Measurements from ENCODE around the gene EFR3B.
"Not testable (repeated sequence)": the region's sequence is repeated elsewhere in the genome, so short reads cannot be mapped to it uniquely, and the experiment has no call there.

EFR3B gene

DNA sequence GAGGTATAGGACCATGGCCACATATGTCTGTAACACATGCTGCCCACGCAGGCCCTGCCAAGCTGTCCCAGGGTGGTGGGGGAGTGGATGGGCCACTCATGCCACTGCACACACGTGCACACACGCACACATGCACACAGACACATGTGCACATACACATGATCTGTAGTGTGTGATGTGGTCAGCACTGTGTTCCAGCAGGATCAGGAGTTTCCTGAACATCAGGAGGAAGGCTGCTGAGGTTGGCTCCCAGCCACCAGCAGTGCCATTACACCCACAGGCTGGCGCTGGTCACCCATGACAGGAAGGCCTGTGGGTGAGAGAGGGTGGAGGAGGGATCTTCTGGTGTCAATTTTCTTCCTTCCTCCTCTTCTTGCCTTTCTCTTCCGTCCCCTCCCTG, 81.8 kb downstream of the EFR3B start:
- no peak overlapping the region for H3K4me2 ChIP-seq (ENCODE audit: low read depth, low read length, poor library complexity, severe bottlenecking)
- H3K79me2 ChIP-seq (ENCODE audit: insufficient read depth, low read length), result no peaks in the 10 kb centered on the region
- H4K20me1 ChIP-seq (ENCODE audit: low read depth, low read length), result no peaks in the 10 kb centered on the region
- H3K9me2 ChIP-seq (replicated peaks; ENCODE audit: insufficient read depth, low read length), result no peaks in the 10 kb centered on the region
- H3K36me3 ChIP-seq (ENCODE audit: low read length), result no peaks in the 10 kb centered on the region
- TF ChIP-seq EZH2phosphoT487 (conservative IDR thresholded peaks at IDR 0.05; ENCODE audit: low read length), result no peak
- TF ChIP-seq, protein P1, sequence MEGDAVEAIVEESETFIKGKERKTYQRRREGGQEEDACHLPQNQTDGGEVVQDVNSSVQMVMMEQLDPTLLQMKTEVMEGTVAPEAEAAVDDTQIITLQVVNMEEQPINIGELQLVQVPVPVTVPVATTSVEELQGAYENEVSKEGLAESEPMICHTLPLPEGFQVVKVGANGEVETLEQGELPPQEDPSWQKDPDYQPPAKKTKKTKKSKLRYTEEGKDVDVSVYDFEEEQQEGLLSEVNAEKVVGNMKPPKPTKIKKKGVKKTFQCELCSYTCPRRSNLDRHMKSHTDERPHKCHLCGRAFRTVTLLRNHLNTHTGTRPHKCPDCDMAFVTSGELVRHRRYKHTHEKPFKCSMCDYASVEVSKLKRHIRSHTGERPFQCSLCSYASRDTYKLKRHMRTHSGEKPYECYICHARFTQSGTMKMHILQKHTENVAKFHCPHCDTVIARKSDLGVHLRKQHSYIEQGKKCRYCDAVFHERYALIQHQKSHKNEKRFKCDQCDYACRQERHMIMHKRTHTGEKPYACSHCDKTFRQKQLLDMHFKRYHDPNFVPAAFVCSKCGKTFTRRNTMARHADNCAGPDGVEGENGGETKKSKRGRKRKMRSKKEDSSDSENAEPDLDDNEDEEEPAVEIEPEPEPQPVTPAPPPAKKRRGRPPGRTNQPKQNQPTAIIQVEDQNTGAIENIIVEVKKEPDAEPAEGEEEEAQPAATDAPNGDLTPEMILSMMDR (IDR thresholded peaks at IDR 0.05; ENCODE audit: insufficient read depth, low read length, poor library complexity, severe bottlenecking), result no peak
- H2AFZ ChIP-seq (ENCODE audit: low read depth, low read length, severe bottlenecking), result no peak overlapping the region
- no peak overlapping the region for H3K4me3 ChIP-seq (ENCODE audit: insufficient read depth, low read length, poor library complexity, severe bottlenecking)
- no peaks in the 10 kb centered on the region for H3K27me3 ChIP-seq (ENCODE audit: low read length)
- H3K9ac ChIP-seq (ENCODE audit: low read length), result no peak overlapping the region
- H3F3A ChIP-seq (ENCODE audit: insufficient read depth), result no peaks in the 10 kb centered on the region
- H3K27ac ChIP-seq (ENCODE audit: low read depth, low read length), result no peak overlapping the region
- no peaks in the 10 kb centered on the region for H3K9me3 ChIP-seq (ENCODE audit: insufficient read depth, low read length)

DNA sequence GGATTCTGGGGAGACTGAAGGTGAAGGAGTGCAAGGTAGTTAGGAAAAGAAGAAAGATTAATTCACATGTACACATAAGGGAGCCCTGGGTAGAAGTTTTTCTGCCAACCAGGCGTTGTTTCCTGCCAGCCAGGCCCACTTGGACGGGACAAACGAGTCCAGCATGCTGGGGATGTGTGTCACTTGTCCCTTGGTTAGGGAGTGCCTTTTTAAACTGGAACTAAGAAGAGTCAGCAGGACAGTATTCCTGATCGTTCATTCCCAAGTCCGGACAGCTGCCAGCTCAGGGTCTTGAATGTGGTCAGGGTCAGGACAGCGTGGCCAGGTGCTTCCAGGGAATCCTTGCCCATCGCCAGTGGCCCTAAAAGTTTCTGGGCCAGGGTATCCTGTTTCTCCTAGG, 83.3 kb downstream of the EFR3B start:
- H3K4me3 ChIP-seq (ENCODE audit: insufficient read depth, low read length, poor library complexity, severe bottlenecking), result no peak overlapping the region

DNA sequence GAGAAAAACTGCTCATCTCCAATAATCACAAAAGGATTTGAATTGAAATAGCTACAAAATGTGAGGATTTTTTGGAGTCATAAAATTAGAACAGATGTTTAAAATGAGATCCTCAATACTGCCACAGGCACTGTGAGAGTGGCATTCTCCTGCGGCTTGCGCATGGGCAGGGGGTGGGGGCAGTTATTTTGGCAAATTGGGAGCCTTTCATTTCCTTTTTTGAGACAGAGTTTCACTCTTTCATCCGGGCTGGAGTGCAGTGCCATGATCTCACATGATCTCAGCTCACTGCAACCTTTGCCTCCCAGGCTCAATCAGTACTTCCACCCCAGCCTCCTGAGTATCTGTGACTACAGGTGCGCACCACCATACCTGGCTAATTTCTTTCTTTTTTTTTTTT, 84.1 kb downstream of the EFR3B start:
- Histone ChIP-seq H3K27me3 (ENCODE audit: low read length) (no peaks in the 10 kb centered on the region), H3K4me3 (ENCODE audit: insufficient read depth, low read length, poor library complexity, severe bottlenecking) (no peak overlapping the region), H3K9me2 (replicated peaks; ENCODE audit: insufficient read depth, low read length) (no peaks in the 10 kb centered on the region), H3F3A (ENCODE audit: insufficient read depth) (no peaks in the 10 kb centered on the region), H3K79me2 (ENCODE audit: insufficient read depth, low read length) (no peaks in the 10 kb centered on the region), H4K20me1 (ENCODE audit: low read depth, low read length) (no peaks in the 10 kb centered on the region), H3K9ac (ENCODE audit: low read length) (no peak overlapping the region), H2AFZ (ENCODE audit: low read depth, low read length, severe bottlenecking) (no peak overlapping the region), H3K36me3 (ENCODE audit: low read length) (no peaks in the 10 kb centered on the region), H3K9me3 (ENCODE audit: insufficient read depth, low read length) (no peaks in the 10 kb centered on the region), H3K4me2 (ENCODE audit: low read depth, low read length, poor library complexity, severe bottlenecking) (no peak overlapping the region), H3K27ac (ENCODE audit: low read depth, low read length) (no peak overlapping the region)
- TF ChIP-seq EZH2phosphoT487 (conservative IDR thresholded peaks at IDR 0.05; ENCODE audit: low read length), result no peak
- TF ChIP-seq, protein P1 (IDR thresholded peaks at IDR 0.05; ENCODE audit: insufficient read depth, low read length, poor library complexity, severe bottlenecking), result no peak

More for the DNA sequence above, 83.3 kb downstream of the EFR3B start:
- no peaks in the 10 kb centered on the region for H3F3A ChIP-seq (ENCODE audit: insufficient read depth)
- no peaks in the 10 kb centered on the region for H3K9me3 ChIP-seq (ENCODE audit: insufficient read depth, low read length)
- no peak overlapping the region for H3K9ac ChIP-seq (ENCODE audit: low read length)
- H3K27me3 ChIP-seq (ENCODE audit: low read length), result no peaks in the 10 kb centered on the region
- H3K79me2 ChIP-seq (ENCODE audit: insufficient read depth, low read length), result no peaks in the 10 kb centered on the region
- TF ChIP-seq EZH2phosphoT487 (conservative IDR thresholded peaks at IDR 0.05; ENCODE audit: low read length), result no peak
- TF ChIP-seq, protein P1 (IDR thresholded peaks at IDR 0.05; ENCODE audit: insufficient read depth, low read length, poor library complexity, severe bottlenecking), result no peak
- H3K9me2 ChIP-seq (replicated peaks; ENCODE audit: insufficient read depth, low read length), result no peaks in the 10 kb centered on the region
- H4K20me1 ChIP-seq (ENCODE audit: low read depth, low read length), result no peaks in the 10 kb centered on the region
- H3K27ac ChIP-seq (ENCODE audit: low read depth, low read length), result no peak overlapping the region
- H2AFZ ChIP-seq (ENCODE audit: low read depth, low read length, severe bottlenecking), result no peak overlapping the region
- H3K36me3 ChIP-seq (ENCODE audit: low read length), result no peaks in the 10 kb centered on the region
- no peak overlapping the region for H3K4me2 ChIP-seq (ENCODE audit: low read depth, low read length, poor library complexity, severe bottlenecking)

DNA sequence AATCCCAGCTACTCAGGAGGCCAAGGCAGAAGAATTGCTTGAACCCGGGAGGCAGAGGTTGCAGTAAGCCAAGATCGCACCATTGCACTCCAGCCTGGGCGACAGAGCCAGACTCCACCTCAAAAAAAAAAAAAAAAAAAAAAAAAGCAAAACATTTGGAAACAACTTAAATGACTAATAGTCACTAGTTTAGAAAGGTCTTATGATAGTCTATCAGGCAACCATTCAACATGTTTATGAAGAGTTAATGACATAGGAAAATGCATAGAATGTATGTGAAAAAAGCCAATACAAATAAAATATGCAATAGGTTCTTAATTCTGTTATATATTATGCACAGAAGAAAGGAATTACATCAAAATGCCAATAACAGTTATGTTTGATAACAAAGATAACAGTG, 85.2 kb downstream of the EFR3B start:
- not testable (repeated sequence) for H3K4me2 ChIP-seq (ENCODE audit: low read depth, low read length, poor library complexity, severe bottlenecking); H3K79me2 ChIP-seq (ENCODE audit: insufficient read depth, low read length); H3K27me3 ChIP-seq (ENCODE audit: low read length); H2AFZ ChIP-seq (ENCODE audit: low read depth, low read length, severe bottlenecking); H3F3A ChIP-seq (ENCODE audit: insufficient read depth); H3K4me3 ChIP-seq (ENCODE audit: insufficient read depth, low read length, poor library complexity, severe bottlenecking); H4K20me1 ChIP-seq (ENCODE audit: low read depth, low read length); H3K9me3 ChIP-seq (ENCODE audit: insufficient read depth, low read length); H3K9me2 ChIP-seq (replicated peaks; ENCODE audit: insufficient read depth, low read length); H3K9ac ChIP-seq (ENCODE audit: low read length); H3K36me3 ChIP-seq (ENCODE audit: low read length); H3K27ac ChIP-seq (ENCODE audit: low read depth, low read length)
